ENCODE data around the gene EEFSEC.

GRCh38 chr3:128369121-128369703, 215.9 kb downstream of the EEFSEC start:
- TF ChIP-seq CTCF (IDR thresholded peaks at IDR 0.05 in 8 of 11, conservative IDR thresholded peaks at IDR 0.05 in 3 of 11) (no peak), POLR2A (IDR thresholded peaks at IDR 0.05) (no peak), POLR2AphosphoS5 (IDR thresholded peaks at IDR 0.05) (no peak)
